CD4-positive, alpha-beta T cell (primary cell): Measurements from ENCODE around the gene CNKSR3. TPM values are rescaled to one million over a fixed set of nuclear protein-coding genes. Genes with fewer than 3 reads are reported as not detected.

ENCODE experiments used
- ATAC-seq: fragments of 200-7000 bp; cut with Tn5 transposase; one replicate; pipeline ENCODE4 v1.10.0; 2022; ENCODE audit warnings: mild to moderate bottlenecking; ENCODE audit not compliant: poor library complexity
- CTCF ChIA-PET: fragments of 350-600 bp; sonication (Branson Sonifier 250); formaldehyde crosslinking; loops from one replicate; lab custom pipeline; 2021; ENCODE audit warnings: antibody characterized with exemption, inconsistent platforms; lab: Charles Lee
- POLR2A ChIA-PET: fragments of 350-600 bp; sonication (Branson Sonifier 250); formaldehyde crosslinking; loops from one replicate; lab custom pipeline; 2021; ENCODE audit warnings: antibody characterized with exemption, inconsistent platforms; lab: Charles Lee
- DNase-seq, 14 experiments: peaks; one replicate each; pipeline ENCODE4 v3.0.0-alpha.2; 2013 to 2020; ENCODE audit warnings: mixed read lengths in 2 of 14
- H3K27ac ChIP-seq, 2 donors: one replicate each; pipeline versions ENCODE4 v1.5.1 to v1.7.0; 2013; ENCODE audit warnings: low read length in 2 of 2, low read depth in 1 of 2, mild to moderate bottlenecking in 1 of 2
- H3K27me3 ChIP-seq, 2 experiments: 1 replicate in 1 of 2; 2 replicates in 1 of 2; pipeline versions ENCODE4 v1.6.1 to v1.7.0; 2013; ENCODE audit warnings: low read length in 2 of 2, control low read depth in 1 of 2, mild to moderate bottlenecking in 1 of 2, moderate library complexity in 1 of 2; ENCODE audit not compliant: insufficient read depth in 2 of 2, control insufficient read depth in 1 of 2
- H3K36me3 ChIP-seq: one replicate; pipeline ENCODE4 v1.6.1; 2013; ENCODE audit warnings: low read length, control low read depth; ENCODE audit not compliant: insufficient read depth
- H3K4me1 ChIP-seq: one replicate; pipeline ENCODE4 v1.6.1; 2013; ENCODE audit warnings: low read length, control low read depth; ENCODE audit not compliant: insufficient read depth
- H3K4me3 ChIP-seq: one replicate; pipeline ENCODE4 v1.5.1; 2013; ENCODE audit warnings: mild to moderate bottlenecking, low read length, moderate library complexity
- H3K9me3 ChIP-seq, 2 experiments: 1 replicate in 1 of 2; 2 replicates in 1 of 2; pipeline versions ENCODE4 v1.6.1 to v1.7.0; 2013; ENCODE audit warnings: low read length in 2 of 2, mild to moderate bottlenecking in 2 of 2, control low read depth in 1 of 2, moderate library complexity in 1 of 2; ENCODE audit not compliant: control insufficient read depth in 1 of 2, insufficient read depth in 1 of 2
- H3K27ac Mint-ChIP-seq: one replicate; pipeline ENCODE4 v1.8.0; 2020; ENCODE audit warnings: mixed read lengths
- H3K27me3 Mint-ChIP-seq: one replicate; pipeline ENCODE4 v1.8.0; 2021; ENCODE audit warnings: mixed read lengths
- H3K36me3 Mint-ChIP-seq: one replicate; pipeline ENCODE4 v1.8.0; 2021; ENCODE audit warnings: low read depth, mixed read lengths
- H3K4me1 Mint-ChIP-seq: one replicate; pipeline ENCODE4 v1.8.0; 2021; ENCODE audit warnings: low read depth, mixed read lengths
- H3K4me3 Mint-ChIP-seq: one replicate; pipeline ENCODE4 v1.8.0; 2020; ENCODE audit warnings: mild to moderate bottlenecking, mixed read lengths
- H3K9me3 Mint-ChIP-seq: one replicate; pipeline ENCODE4 v1.8.0; 2020; ENCODE audit warnings: mixed read lengths
- CTCF ChIP-seq: fragments of 200-600 bp; IDR thresholded peaks from one replicate; pipeline ENCODE4 v1.8.0; 2022; ENCODE audit warnings: antibody characterized with exemption, mild to moderate bottlenecking
- intact Hi-C, 2 experiments: fragments of 100-400 bp; cut with DNase I in 1 of 2; cut with micrococcal nuclease in 1 of 2; formaldehyde crosslinking; loops; one replicate each; pipeline versions ENCODE4 v1.15.1 to v1.9.0; 2023 to 2025; cut with DNase I, micrococcal nuclease
- total RNA-seq, 174 experiments: library from RNA in 2 of 174; stranded (reverse) in 2 of 174; gene quantifications; one replicate each; pipeline ENCODE4 v1.2.3 and lab custom pipeline; 2021 to 2026

CNKSR3 gene
- total RNA-seq, 2 experiments from 2014 or later: 0.14 TPM; not detected in 1

GRCh38 chr6:154453329-154453728 is 57.2 kb downstream of the CNKSR3 start:
- H3K4me3 Mint-ChIP-seq: no peak overlapping the region
- no peaks in the 10 kb centered on the region for H3K27me3 Mint-ChIP-seq
- no peaks in the 10 kb centered on the region for H3K36me3 Mint-ChIP-seq
- DNase-seq (no peak), ATAC-seq (no peak)
- TF ChIP-seq CTCF: no peak
- no peaks in the 10 kb centered on the region for H3K4me1 Mint-ChIP-seq
- intact Hi-C loops: no loop called here
- POLR2A ChIA-PET: no interaction called here
- Histone ChIP-seq H3K27me3 (no peaks in the 10 kb centered on the region), H3K27ac (no peak overlapping the region), H3K9me3 (no peaks in the 10 kb centered on the region), H3K4me1 (no peaks in the 10 kb centered on the region), H3K4me3 (no peak overlapping the region), H3K36me3 (no peaks in the 10 kb centered on the region)
- no peak overlapping the region for H3K27ac Mint-ChIP-seq
- CTCF ChIA-PET: no interaction called here
- no peaks in the 10 kb centered on the region for H3K9me3 Mint-ChIP-seq

GRCh38 chr6:154450498-154450897 is 60.0 kb downstream of the CNKSR3 start:
- CTCF ChIA-PET: no interaction called here
- no peak for ATAC-seq
- Histone ChIP-seq H3K27me3 (no peaks in the 10 kb centered on the region), H3K36me3 (no peaks in the 10 kb centered on the region), H3K27ac (no peak overlapping the region), H3K4me3 (no peak overlapping the region), H3K9me3 (no peaks in the 10 kb centered on the region), H3K4me1 (no peaks in the 10 kb centered on the region)
- DNase-seq: no peak
- Mint-ChIP-seq H3K27ac (no peak overlapping the region), H3K36me3 (no peaks in the 10 kb centered on the region), H3K9me3 (no peaks in the 10 kb centered on the region), H3K4me3 (no peak overlapping the region), H3K27me3 (no peaks in the 10 kb centered on the region), H3K4me1 (no peaks in the 10 kb centered on the region)
- POLR2A ChIA-PET: no interaction called here
- intact Hi-C loops: no loop called here
- TF ChIP-seq CTCF: no peak

GRCh38 chr6:154448448-154449096 is 61.9 kb downstream of the CNKSR3 start:
- Mint-ChIP-seq H3K4me3 (no peak overlapping the region), H3K27me3 (no peaks in the 10 kb centered on the region), H3K9me3 (no peaks in the 10 kb centered on the region), H3K36me3 (no peaks in the 10 kb centered on the region), H3K4me1 (no peaks in the 10 kb centered on the region), H3K27ac (no peak overlapping the region)
- ChIA-PET CTCF (no interaction called here), POLR2A (no interaction called here)
- Histone ChIP-seq H3K4me1 (no peaks in the 10 kb centered on the region), H3K27ac (no peak overlapping the region), H3K27me3 (no peaks in the 10 kb centered on the region), H3K9me3 (no peaks in the 10 kb centered on the region), H3K4me3 (no peak overlapping the region), H3K36me3 (no peaks in the 10 kb centered on the region)
- DNase-seq (no peak), ATAC-seq (no peak)
- intact Hi-C loops: no loop called here
- no peak for TF ChIP-seq CTCF
